ENCODE data around the gene OPHN1. TPM values are rescaled to one million over a fixed set of nuclear protein-coding genes. Genes with fewer than 3 reads are reported as not detected.
"Not testable (repeated sequence)": the region's sequence is repeated elsewhere in the genome, so short reads cannot be mapped to it uniquely, and the experiment has no call there.

Gene OPHN1
- total and polyA plus RNA-seq, 2 of the 13 experiments (the other 11 are each of a cell fraction or from before 2014, with no cell fraction given): 1.6 to 1.7 TPM

GRCh38 chrX:68083510-68083909, 349.8 kb downstream of the OPHN1 start (continued):
- TF ChIP-seq ZNF749 (CRISPR knock-in tag; IDR thresholded peaks at IDR 0.05; ENCODE audit: borderline replicate concordance) (no peak), ZNF773 (CRISPR knock-in tag; IDR thresholded peaks at IDR 0.05; ENCODE audit: borderline replicate concordance) (no peak)

- ChIA-PET POLR2A (no interaction called here), CTCF (ENCODE audit: low intra/inter-chr PET ratio, low total read pairs) (no interaction called here)
- Histone ChIP-seq H3K9ac (ENCODE audit: insufficient read depth, low read depth, low read length) (no peak overlapping the region), H3K4me2 (ENCODE audit: low read depth, low read length) (no peak overlapping the region), H3K9me3 (ENCODE audit: low read length) (no peaks in the 10 kb centered on the region), H3K36me3 (replicated peaks in 1 of 2; ENCODE audit: control insufficient read depth in 1 of 2, insufficient read depth in 2 of 2, low read length in 2 of 2) (no peaks in the 10 kb centered on the region), H3K79me2 (ENCODE audit: insufficient read depth, low read length) (no peaks in the 10 kb centered on the region), H3K27ac (ENCODE audit: extremely low read length, insufficient read depth, low read length) (no peak overlapping the region), H3K4me3 (replicated peaks in 1 of 3; ENCODE audit: insufficient read depth in 1 of 3, low read depth in 2 of 3, low read length in 3 of 3) (no peak overlapping the region), H2AFZ (ENCODE audit: low read length) (no peak overlapping the region), H3K27me3 (ENCODE audit: control insufficient read depth in 1 of 2, insufficient read depth in 2 of 2, low read length in 2 of 2) (no peaks in the 10 kb centered on the region), H3K4me1 (ENCODE audit: insufficient read depth, low read length) (no peaks in the 10 kb centered on the region), H4K20me1 (ENCODE audit: insufficient read depth, low read length) (no peaks in the 10 kb centered on the region)
- in situ Hi-C loops (cut with HindIII; ENCODE audit: extremely low pct_ligation_motif_present, low pct_unique_long_range_greater_than_20kb): no loop called here
- TF ChIP-seq ZMYM3 (CRISPR knock-in tag; IDR thresholded peaks at IDR 0.05): no peak
- TF ChIP-seq HNF1B (CRISPR knock-in tag; IDR thresholded peaks at IDR 0.05): no peak
- TF ChIP-seq ZNF749 (CRISPR knock-in tag; IDR thresholded peaks at IDR 0.05; ENCODE audit: borderline replicate concordance): no peak
- TF ChIP-seq ATF4 (CRISPR knock-in tag; IDR thresholded peaks at IDR 0.05): no peak
- no peak for TF ChIP-seq ZNF839 (CRISPR knock-in tag; IDR thresholded peaks at IDR 0.05; ENCODE audit: borderline replicate concordance)
- no peak for TF ChIP-seq ZNF263 (CRISPR knock-in tag; IDR thresholded peaks at IDR 0.05)
- no peak for TF ChIP-seq ZNF432 (CRISPR knock-in tag; IDR thresholded peaks at IDR 0.05; ENCODE audit: borderline replicate concordance)
- no peak for TF ChIP-seq FOXA3 (CRISPR knock-in tag; IDR thresholded peaks at IDR 0.05)
- TF ChIP-seq EZH2 (conservative IDR thresholded peaks at IDR 0.05; ENCODE audit: low read depth, low read length): no peak
- no peak for TF ChIP-seq RNF2 (conservative IDR thresholded peaks at IDR 0.05; ENCODE audit: low read depth)
- TF ChIP-seq TEAD3 (CRISPR knock-in tag; optimal IDR thresholded peaks at IDR 0.05; ENCODE audit: borderline replicate concordance): no peak
- TF ChIP-seq MAFF (IDR thresholded peaks at IDR 0.05; ENCODE audit: low read depth, low read length): no peak
- TF ChIP-seq SMYD3 (CRISPR knock-in tag; IDR thresholded peaks at IDR 0.05): no peak
- DNase-seq (ENCODE audit: low spot score) (no peak), FAIRE-seq (no peak), ATAC-seq (no peak)
- intact Hi-C loops (cut with micrococcal nuclease; ENCODE audit: unreplicated experiment): no loop called here
- no TSS peak for BruUV-seq (replicated peaks)
- 40% methylated on average over 1 of the region's 1 CpG for WGBS (ENCODE audit: low lambda C conversion rate)
These were observed 353.3 kb downstream of the OPHN1 start for GRCh38 chrX:68079961-68080360.

GRCh38 chrX:68078801-68079200, 354.5 kb downstream of the OPHN1 start:
- H3K9ac ChIP-seq (ENCODE audit: insufficient read depth, low read depth, low read length); FAIRE-seq; H2AFZ ChIP-seq (ENCODE audit: low read length); H3K36me3 ChIP-seq (replicated peaks in 1 of 2; ENCODE audit: control insufficient read depth in 1 of 2, insufficient read depth in 2 of 2, low read length in 2 of 2); DNase-seq (ENCODE audit: low spot score); H3K9me3 ChIP-seq (ENCODE audit: low read length); intact Hi-C loops (cut with micrococcal nuclease; ENCODE audit: unreplicated experiment); BruUV-seq (replicated peaks); CTCF ChIA-PET (ENCODE audit: low intra/inter-chr PET ratio, low total read pairs); H3K4me1 ChIP-seq (ENCODE audit: insufficient read depth, low read length); H3K27ac ChIP-seq (ENCODE audit: extremely low read length, insufficient read depth, low read length); H3K79me2 ChIP-seq (ENCODE audit: insufficient read depth, low read length); in situ Hi-C loops (cut with HindIII; ENCODE audit: extremely low pct_ligation_motif_present, low pct_unique_long_range_greater_than_20kb); H4K20me1 ChIP-seq (ENCODE audit: insufficient read depth, low read length); H3K4me2 ChIP-seq (ENCODE audit: low read depth, low read length); H3K4me3 ChIP-seq (replicated peaks in 1 of 3; ENCODE audit: insufficient read depth in 1 of 3, low read depth in 2 of 3, low read length in 3 of 3); POLR2A ChIA-PET; H3K27me3 ChIP-seq (ENCODE audit: control insufficient read depth in 1 of 2, insufficient read depth in 2 of 2, low read length in 2 of 2); ATAC-seq: not testable (repeated sequence)

All from HepG2 (cell line).